ENCODE data around the gene RRP7A. TPM values are rescaled to one million over a fixed set of nuclear protein-coding genes. Genes with fewer than 3 reads are reported as not detected.

The RRP7A gene
- total and polyA plus RNA-seq, 2 of the 13 experiments (the other 11 are each of a cell fraction or from before 2014, with no cell fraction given), result 15.3 to 41.6 TPM

DNA sequence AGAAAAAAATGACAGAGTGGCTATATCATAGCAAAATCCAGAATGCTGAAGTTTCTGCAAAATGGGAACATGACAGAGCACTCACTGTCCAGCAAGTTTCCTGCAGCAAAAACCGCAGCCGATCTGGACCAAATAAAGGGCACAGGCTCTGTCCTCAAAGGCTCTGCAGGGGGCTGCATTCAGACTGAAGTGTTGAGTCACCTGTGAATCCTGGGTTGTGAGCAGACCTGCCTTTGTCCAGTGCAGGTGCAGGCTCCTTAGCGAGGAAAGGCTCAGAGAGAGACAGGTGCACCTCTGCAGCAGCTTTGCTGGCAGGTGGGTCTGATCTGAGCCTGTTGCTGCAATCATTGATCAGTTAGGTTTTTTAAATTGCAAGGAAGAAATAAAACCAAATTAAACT is 58.1 kb downstream of the RRP7A start (continued):
- TF ChIP-seq, protein P1, sequence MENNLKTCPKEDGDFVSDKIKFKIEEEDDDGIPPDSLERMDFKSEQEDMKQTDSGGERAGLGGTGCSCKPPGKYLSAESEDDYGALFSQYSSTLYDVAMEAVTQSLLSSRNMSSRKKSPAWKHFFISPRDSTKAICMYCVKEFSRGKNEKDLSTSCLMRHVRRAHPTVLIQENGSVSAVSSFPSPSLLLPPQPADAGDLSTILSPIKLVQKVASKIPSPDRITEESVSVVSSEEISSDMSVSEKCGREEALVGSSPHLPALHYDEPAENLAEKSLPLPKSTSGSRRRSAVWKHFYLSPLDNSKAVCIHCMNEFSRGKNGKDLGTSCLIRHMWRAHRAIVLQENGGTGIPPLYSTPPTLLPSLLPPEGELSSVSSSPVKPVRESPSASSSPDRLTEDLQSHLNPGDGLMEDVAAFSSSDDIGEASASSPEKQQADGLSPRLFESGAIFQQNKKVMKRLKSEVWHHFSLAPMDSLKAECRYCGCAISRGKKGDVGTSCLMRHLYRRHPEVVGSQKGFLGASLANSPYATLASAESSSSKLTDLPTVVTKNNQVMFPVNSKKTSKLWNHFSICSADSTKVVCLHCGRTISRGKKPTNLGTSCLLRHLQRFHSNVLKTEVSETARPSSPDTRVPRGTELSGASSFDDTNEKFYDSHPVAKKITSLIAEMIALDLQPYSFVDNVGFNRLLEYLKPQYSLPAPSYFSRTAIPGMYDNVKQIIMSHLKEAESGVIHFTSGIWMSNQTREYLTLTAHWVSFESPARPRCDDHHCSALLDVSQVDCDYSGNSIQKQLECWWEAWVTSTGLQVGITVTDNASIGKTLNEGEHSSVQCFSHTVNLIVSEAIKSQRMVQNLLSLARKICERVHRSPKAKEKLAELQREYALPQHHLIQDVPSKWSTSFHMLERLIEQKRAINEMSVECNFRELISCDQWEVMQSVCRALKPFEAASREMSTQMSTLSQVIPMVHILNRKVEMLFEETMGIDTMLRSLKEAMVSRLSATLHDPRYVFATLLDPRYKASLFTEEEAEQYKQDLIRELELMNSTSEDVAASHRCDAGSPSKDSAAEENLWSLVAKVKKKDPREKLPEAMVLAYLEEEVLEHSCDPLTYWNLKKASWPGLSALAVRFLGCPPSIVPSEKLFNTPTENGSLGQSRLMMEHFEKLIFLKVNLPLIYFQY (CRISPR knock-in tag; IDR thresholded peaks at IDR 0.05; ENCODE audit: borderline replicate concordance), result no peak
- TF ChIP-seq RCOR2 (CRISPR knock-in tag; IDR thresholded peaks at IDR 0.05) (no peak), ZNF160 (CRISPR knock-in tag; IDR thresholded peaks at IDR 0.05) (no peak), REXO4 (CRISPR knock-in tag; IDR thresholded peaks at IDR 0.05; ENCODE audit: borderline replicate concordance) (no peak), BORCS8-MEF2B (CRISPR knock-in tag; IDR thresholded peaks at IDR 0.05) (no peak), ZNF138 (CRISPR knock-in tag; IDR thresholded peaks at IDR 0.05; ENCODE audit: low read depth) (no peak), ZNF260 (CRISPR knock-in tag; IDR thresholded peaks at IDR 0.05; ENCODE audit: borderline replicate concordance, low read depth) (no peak), ZNF747 (CRISPR knock-in tag; IDR thresholded peaks at IDR 0.05; ENCODE audit: borderline replicate concordance) (no peak), ZNF616 (CRISPR knock-in tag; IDR thresholded peaks at IDR 0.05; ENCODE audit: low read depth) (no peak)

Small RNAs within 50 kb of the gene (small RNA-seq; reads per million reads assigned to genes)
- gene RN7SKP80 (ENCODE audit: insufficient read depth in 2 of 3, insufficient read length in 3 of 3, low read depth in 2 of 3, low replicate concordance in 1 of 3) (0 reads per million in 3 experiments), gene RNU6-513P (ENCODE audit: insufficient read depth in 2 of 3, insufficient read length in 3 of 3, low read depth in 2 of 3, low replicate concordance in 1 of 3) (0 reads per million in 3 experiments)

Other genes starting within 250 kb of the RRP7A start
- 23.7 and 25.7 TPM in 2 replicates for gene TCF20, start 249.1 kb downstream of the RRP7A start, total RNA-seq (2016; rRNA removed; fragmentation: Illumina TruSeq; extraction: Trizol)
- gene TCF20, start 249.1 kb downstream of the RRP7A start, polyA plus RNA-seq (2011; rRNA removed), result 12.8 and 15.8 TPM in 2 replicates
- gene NFAM1, start 87.4 kb downstream of the RRP7A start, total RNA-seq (2016; rRNA removed; fragmentation: Illumina TruSeq; extraction: Trizol), result not detected in 2 replicates
- 0.03 and 0.10 TPM in 2 replicates for gene NFAM1, start 87.4 kb downstream of the RRP7A start, polyA plus RNA-seq (2011; rRNA removed)
- 1.0 and 1.6 TPM in 2 replicates for gene SERHL2, start 34.2 kb upstream of the RRP7A start, total RNA-seq (2016; rRNA removed; fragmentation: Illumina TruSeq; extraction: Trizol)
- gene SERHL2, start 34.2 kb upstream of the RRP7A start, polyA plus RNA-seq (2011; rRNA removed), result 1.8 and 3.3 TPM in 2 replicates
- 47.4 and 64.1 TPM in 2 replicates for gene POLDIP3, start 95.1 kb upstream of the RRP7A start, total RNA-seq (2016; rRNA removed; fragmentation: Illumina TruSeq; extraction: Trizol)
- gene POLDIP3, start 95.1 kb upstream of the RRP7A start, polyA plus RNA-seq (2011; rRNA removed), result 45.8 and 50.1 TPM in 2 replicates
- 0.97 TPM in 1 of 2 replicates, not detected in the other for gene ATP5MGL, start 120.8 kb upstream of the RRP7A start, total RNA-seq (2016; rRNA removed; fragmentation: Illumina TruSeq; extraction: Trizol)
- 0.40 and 0.50 TPM in 2 replicates for gene ATP5MGL, start 120.8 kb upstream of the RRP7A start, polyA plus RNA-seq (2011; rRNA removed)
- 31.5 and 32.4 TPM in 2 replicates for gene CYB5R3, start 129.6 kb upstream of the RRP7A start, total RNA-seq (2016; rRNA removed; fragmentation: Illumina TruSeq; extraction: Trizol)
- 305 and 347 TPM in 2 replicates for gene CYB5R3, start 129.6 kb upstream of the RRP7A start, polyA plus RNA-seq (2011; rRNA removed)
- 0.09 TPM in 1 of 2 replicates, not detected in the other for gene A4GALT, start 201.1 kb upstream of the RRP7A start, total RNA-seq (2016; rRNA removed; fragmentation: Illumina TruSeq; extraction: Trizol)
- gene A4GALT, start 201.1 kb upstream of the RRP7A start, polyA plus RNA-seq (2011; rRNA removed), result 1.1 and 2.7 TPM in 2 replicates